GM08714 (cell line): ENCODE data around the gene TAF10.

Experiments
- H3K4me3 ChIP-seq: fragments of 200-500 bp; sonication (Bioruptor generic); 2 replicates; pipeline ENCODE4 v1.5.1; 2014; ENCODE audit warnings: mild to moderate bottlenecking, low read length, inconsistent platforms
- ZNF274 ChIP-seq: IDR thresholded peaks from 2 replicates; pipeline ENCODE4 v1.6.1; 2012; ENCODE audit warnings: mild to moderate bottlenecking, low read depth, low read length

TAF10 gene

DNA sequence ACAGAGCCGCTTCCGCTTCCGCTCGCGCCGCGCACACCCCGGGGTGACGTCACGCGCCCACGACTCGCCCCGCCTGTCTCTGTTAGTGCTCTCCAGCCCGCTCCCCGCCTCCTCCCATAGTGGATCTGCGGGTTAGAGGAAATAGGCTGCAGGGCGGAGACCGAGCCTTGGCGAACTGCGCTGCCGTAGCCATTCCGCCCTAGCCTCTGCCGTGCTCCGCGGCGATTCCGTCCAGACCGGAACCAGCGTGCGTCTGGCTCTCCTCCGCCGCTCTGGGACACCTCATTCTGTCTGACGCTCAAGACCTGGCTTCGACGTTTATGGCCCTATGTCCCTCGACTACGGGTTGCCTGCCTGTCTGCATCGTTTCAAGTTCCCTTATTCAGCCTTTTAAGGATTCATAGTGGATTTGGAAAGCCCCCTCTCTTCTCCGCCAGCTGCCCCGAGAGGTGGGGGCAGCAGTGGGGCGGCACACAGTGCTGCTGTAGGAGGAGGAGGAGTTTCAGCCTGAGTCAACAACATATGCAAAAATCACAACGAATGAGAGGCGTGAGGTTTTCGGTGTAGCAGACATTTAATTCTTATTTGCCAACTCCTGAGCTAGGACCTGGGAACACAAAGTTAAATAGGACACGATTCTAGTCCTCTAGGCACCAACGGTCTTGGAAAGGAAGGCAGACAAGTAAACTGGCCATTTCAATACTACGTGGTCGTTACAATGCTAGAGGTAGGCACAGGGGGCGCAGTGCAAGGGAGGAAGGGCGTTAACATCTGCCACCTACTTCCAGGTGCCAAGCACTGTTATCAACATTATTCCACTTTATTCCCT lies at the start of gene TAF10:
Gene TAF10 (minus strand): TSS at position 4 of the 829 bp plus-strand sequence. CDS start 27 bp downstream, outside the sequence.
- H3K4me3 ChIP-seq = peak within 1 kb of the TSS; percentile 81
- no peak for TF ChIP-seq ZNF274

DNA sequence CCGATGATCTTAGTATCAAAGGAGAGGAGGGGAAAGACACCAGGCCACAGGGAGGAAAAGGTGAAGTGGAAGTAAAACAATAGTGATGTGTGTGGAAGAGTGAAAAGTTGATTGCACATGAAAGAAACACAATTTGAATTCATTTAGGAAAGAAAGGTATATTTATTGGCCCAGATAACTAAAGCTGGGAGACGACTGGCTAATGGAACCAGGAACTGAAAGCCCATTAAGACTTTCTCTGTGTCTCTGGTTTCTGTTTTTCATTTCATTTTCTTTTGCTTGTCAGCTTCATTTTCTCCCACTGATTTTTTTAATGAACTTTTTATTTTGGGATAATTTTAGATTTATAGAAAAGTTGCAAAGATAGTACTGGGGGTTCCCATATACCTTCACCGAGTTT lies 48.7 kb upstream of the TAF10 start:
- TF ChIP-seq ZNF274 = no peak
- no peak overlapping the region for H3K4me3 ChIP-seq

DNA sequence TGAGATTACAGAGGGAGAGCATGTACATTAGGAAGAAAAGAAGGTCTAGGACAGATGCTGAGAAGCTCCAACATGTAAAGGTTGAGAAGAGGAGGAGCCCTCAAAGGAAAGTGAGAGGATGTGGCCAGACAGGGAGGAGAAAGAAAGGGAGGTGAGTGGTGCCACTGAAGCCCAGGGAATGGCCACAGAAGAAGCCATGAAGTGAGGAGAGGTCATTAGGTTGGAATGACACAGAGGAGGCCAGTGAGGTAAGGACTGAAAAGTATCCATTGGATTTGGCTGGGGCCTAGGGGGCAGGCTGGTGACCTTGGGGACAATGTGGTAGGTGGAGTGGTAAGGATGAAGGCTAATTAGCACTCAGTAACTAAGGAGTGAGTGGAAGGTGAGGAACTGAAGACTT lies 46.6 kb upstream of the TAF10 start:
- H3K4me3 ChIP-seq = no peak overlapping the region
- no peak for TF ChIP-seq ZNF274

DNA sequence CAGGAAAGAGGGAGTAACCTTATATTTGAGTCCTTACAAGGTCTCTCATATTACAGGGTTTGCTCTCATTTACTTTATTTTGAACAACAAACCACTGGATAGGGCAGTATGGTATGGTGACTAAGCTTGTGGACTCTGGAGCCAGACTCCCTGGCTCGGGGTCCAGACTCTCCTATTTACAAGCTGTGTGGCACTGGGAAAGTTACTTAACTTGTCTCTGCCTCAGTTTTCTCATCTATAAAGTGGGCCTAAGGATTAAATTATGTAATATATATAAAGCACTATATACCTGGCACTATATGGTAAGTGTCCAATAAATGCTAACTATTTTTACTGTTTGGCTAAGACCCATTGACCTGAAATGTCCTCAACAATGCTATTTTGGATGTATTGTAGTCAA lies 45.3 kb upstream of the TAF10 start:
- TF ChIP-seq ZNF274 = no peak
- H3K4me3 ChIP-seq = no peak overlapping the region

DNA sequence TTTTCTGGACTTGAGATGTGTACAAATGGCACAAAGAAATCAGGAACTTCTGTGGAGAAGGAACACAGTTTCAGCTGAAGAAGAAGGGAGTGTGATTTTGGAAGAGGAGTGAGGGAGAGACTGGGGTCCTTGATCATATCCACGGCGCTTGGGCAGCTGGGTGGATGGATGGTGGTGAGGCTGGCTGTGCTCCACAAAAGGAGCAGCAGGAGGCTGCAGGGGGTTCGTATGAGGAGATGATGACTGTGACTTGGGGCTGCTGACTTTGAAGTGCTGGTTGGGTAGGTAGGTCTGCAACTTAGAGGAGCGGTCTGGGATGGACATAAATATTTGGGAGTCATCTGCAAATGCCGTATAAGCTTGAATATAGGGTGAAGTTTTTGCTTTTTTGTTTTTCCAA lies 44.9 kb upstream of the TAF10 start:
- no peak for TF ChIP-seq ZNF274
- no peak overlapping the region for H3K4me3 ChIP-seq

DNA sequence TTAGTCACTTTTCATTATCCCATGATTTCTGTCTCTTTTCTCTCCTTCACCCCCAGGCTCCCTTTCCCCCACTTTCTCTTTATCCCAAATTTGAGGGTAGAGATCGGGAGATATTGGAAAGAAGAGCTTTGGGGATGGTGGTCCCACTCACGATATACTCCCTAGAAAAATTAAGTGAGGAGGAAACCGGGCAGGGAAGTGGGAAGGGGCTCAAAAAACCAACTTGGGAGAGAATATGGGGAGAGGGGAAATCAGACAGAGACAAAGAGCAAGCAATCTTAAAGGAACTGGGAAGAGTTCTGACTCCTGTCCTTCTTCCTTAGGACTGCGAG lies 44.5 kb upstream of the TAF10 start:
- no peak overlapping the region for H3K4me3 ChIP-seq

DNA sequence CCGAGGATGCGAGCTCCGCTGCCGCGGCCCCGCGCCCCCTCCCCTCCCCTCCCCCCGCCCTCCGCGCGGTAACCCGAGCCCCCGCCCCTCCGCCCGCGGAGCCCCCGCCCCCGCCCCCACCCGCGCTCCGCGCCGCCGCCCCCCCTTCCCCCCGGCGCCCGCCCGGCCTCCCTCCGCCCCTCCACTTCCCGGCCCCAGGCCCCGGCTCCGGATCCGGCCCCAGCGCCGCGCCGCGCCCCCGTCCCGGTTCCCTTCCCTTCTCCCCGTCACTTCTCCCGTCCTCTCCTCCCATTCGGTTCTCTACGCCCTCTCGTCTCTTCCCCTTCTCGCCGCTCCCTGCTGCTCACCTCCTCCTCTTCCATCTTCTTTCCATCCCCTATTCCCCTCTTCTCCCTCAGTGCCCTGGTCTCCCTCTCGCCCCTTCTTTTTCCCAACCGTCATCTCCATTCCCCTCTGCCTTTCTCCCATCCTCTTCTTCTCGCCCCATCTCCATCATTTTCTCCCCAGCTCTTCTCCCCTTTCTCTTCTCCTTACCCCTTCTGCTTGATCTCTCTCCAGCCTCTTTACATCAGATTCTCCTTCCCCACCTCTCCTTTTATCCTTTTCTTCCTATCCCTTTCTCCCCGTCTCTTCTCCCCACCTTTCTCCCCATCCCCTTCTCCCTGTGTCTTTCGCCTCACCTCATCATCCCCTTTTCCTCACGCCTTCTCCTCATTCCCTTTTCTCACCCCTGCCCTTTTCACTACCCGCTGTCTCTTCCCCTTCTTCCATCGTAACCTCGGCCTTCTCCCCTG lies 44.0 kb upstream of the TAF10 start, which contains the start of gene DCHS1:
Gene DCHS1 (minus strand): TSS at position 20 of the 794 bp plus-strand sequence. CDS start 14,196 bp downstream, outside the sequence.
- no peak within 1 kb of the TSS for H3K4me3 ChIP-seq
- TF ChIP-seq ZNF274 = no peak

More for the DNA sequence above, 44.5 kb upstream of the TAF10 start:
- no peak for TF ChIP-seq ZNF274

DNA sequence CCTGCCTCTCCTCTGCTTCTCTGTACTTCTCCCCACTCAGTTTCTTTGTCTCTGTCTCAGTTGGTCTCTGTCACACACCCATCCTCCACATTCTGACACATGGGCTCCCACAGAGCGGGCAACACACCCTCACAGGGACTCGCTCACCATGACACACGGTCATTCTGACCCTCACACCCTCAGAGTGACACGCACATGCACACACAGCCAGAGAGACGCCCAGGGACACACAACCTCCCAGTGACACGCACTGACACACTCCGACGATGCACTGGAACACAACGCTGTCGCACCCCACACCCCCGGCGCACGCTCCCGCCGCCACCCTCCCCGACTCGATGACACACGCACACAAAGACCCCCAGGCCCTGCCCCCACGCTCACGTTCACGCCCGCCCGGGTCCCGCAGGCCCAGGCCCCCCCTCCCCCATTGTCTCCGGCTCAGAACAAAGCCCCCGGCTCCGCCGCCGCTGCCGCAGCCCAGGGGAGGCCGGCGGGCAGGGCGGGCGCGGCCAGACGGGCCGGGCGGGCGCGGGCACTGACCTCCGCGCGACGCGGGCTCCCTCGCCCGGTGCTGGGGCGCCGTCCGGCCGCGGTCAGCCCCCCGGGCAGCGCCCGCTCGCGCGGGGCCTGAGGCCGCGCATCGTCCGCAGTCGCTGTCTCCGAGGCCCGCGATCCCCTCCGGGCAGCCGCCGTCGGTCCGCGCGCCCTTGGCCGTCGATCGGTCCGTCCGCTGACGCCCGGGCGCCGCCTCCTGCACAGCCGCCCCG lies 43.2 kb upstream of the TAF10 start:
- no peak overlapping the region for H3K4me3 ChIP-seq
- TF ChIP-seq ZNF274 = no peak

DNA sequence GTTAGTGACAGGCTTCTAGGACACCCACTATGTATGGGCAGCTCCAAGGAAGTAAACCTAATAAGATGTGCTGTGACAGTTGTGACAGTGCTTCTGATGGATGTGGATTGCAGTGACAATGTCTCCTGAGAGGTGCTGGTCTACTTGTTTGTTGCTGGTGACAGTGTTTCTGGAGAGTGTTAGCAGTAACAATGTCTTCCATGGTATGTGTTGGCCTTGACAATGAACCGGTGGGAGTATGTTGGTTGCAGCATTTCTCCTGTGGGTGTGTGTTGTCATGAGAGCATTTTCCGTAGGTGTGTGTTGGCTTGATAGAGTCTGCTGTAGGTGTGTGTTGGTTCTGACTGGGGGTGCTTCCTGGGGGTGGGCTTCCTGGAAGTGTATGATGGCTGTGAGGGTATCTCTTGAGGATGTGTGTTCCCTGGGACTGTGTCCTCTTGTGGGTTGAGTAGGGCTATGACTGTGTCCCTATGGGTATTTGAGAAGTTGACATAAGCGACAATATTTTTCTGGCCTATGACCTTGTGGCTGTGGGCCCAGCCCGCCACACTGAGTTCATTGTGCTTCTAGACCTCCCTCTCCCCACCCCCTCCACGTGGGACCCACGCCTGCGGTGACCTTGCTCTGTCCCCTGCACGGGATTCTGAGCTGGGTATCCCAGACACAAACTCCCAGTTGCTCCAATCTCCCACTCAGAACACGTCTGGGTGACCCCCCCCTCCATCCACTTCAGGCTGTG lies 42.4 kb upstream of the TAF10 start:
- TF ChIP-seq ZNF274 = no peak
- H3K4me3 ChIP-seq = no peak overlapping the region

DNA sequence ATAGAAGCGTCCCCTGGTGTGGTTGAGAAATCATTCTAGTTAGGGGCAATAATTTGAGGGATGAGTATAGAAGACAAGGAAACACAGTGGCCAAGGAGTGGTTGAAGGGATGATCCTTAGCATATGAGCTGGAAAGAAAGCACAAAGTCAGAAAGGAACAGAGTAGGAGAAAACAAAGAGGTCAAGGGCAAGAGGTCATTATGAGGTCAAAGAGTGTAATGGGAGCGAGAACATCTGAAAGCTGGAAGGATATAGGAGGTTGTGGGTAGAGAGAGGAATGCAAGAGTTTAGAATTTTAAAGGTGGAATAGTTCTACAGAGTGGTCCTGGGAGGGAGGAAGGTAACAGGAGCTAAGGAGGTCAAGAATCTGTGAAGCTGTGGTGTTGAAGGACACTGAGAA lies 41.6 kb upstream of the TAF10 start:
- H3K4me3 ChIP-seq = no peak overlapping the region
- no peak for TF ChIP-seq ZNF274

DNA sequence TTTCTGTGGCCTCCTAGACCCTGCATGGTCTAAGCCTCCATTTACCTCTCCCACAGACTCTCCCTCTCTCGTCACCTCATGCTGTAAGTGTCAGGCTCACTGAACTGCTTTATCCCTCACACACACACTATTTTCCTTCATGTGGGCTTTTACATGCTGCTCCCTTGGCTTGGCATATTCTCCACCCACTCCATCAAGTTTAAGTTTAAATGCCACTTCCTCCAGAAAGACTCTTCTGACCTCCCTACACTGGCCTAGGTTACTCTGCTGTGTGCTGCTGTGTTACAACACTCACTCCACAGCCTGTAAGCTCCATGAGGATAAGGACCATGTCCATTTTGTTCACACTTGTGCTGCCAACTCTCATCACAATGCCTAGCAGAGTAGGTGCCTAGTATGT lies 41.1 kb upstream of the TAF10 start:
- no peak overlapping the region for H3K4me3 ChIP-seq
- no peak for TF ChIP-seq ZNF274

DNA sequence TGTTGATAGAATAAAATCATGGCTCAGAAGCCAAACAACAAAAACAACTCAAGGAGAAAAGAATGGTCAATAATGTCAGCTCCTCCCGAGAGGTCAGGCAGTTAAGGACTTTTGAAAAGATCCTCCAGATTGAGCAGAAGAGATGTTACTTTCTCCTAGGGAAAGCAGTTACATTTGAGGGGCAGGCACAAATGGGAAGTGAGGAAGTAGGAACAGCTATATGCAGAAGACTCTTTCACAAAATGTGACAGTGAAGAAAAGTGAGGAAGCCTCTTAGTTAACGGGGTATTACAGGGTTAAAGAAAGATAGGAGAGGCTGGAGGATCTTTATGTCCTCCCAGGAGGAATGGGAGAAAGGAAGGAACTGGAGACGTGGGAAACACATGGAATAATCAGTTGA lies 40.2 kb upstream of the TAF10 start:
- no peak overlapping the region for H3K4me3 ChIP-seq
- no peak for TF ChIP-seq ZNF274

DNA sequence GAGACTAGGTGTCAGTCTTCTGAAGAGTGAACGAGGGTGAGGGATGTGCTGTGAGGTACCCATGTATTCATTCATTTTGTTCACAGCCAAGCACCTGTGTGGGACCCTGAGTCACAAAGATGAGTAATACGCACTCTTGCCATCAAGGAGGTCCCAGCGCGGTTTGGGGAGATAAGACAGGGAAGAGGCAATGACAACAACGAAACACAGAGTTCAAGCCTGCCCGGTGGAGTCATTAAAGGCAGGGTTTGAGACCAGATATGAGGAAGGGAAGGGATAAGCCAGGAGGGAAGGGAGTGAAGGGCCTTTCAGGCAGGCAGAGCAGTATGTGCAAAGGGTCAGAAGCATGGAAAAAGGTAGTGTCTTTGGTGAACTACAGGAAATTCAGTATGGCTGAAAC lies 39.0 kb upstream of the TAF10 start:
- no peak for TF ChIP-seq ZNF274
- no peak overlapping the region for H3K4me3 ChIP-seq

DNA sequence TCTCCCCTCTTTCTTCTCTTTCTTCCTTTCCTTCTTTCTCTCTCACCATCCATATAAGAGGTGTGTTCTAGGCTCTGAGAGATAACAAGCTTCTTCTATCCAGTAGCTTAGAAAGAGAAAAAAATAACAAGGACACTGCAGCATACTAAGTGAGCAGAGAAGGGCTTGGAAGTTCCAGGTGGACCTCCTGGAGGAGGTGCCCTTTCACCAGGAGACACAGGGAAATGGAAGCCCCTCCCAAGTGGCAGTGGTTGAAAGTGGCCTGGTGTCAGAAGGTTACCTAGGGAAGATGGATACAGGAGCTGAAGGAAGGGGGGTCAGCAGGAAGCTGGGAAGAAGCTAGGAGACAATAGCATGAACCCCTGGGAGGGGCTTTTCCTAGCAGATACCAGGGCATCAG lies 38.1 kb upstream of the TAF10 start:
- TF ChIP-seq ZNF274 = no peak

DNA sequence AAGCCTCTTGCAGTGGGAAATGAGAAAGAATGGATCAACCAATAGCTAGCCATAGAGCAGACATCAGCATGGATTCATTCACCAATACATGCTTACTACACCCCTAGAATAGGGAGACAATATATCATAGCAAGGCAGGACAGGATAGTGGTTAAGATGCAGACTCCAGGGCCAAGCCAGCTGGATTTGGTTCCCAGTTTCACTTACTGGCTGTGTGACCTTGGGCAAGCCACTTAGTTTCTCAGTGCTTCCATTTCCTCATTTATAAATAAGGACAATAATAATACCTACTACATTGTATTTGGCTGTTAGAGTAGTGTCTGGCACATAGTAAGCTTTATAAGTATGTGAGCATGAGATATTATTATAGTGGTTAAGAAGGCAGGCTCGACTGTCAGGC lies 36.5 kb upstream of the TAF10 start:
- no peak overlapping the region for H3K4me3 ChIP-seq
- TF ChIP-seq ZNF274 = no peak

More for the DNA sequence above, 38.1 kb upstream of the TAF10 start:
- H3K4me3 ChIP-seq = no peak overlapping the region
